A204.1 (cell line): ENCODE results near the gene FNDC1.

ENCODE experiments used
- FAIRE-seq: peaks from 2 replicates; lab custom pipeline; 2012; peaks lifted over from hg19 to GRCh38; lab: Jason Lieb, UNC

The FNDC1 gene

DNA sequence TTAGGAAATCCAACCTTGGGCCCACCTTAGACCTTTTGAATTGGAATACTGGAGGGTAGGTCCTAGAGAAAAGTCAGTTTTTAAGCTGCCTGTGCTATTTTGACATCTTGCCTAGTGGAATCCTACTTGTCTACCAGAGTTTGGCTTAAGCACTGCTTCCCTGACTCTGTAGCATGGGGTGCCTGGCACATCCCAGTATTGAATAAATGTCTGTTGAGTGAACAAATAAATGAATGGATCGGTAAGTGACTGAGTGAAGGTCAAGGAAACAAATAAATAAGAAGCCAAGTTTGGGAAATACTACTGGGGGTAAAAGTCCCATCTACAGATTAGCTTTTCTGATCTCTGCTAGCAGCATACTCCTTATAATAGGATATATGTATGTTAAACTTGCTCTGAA lies 140.5 kb downstream of the FNDC1 start:
- no peak for FAIRE-seq

GRCh38 chr6:159311618-159312017 lies 142.4 kb downstream of the FNDC1 start:
- FAIRE-seq = no peak

DNA sequence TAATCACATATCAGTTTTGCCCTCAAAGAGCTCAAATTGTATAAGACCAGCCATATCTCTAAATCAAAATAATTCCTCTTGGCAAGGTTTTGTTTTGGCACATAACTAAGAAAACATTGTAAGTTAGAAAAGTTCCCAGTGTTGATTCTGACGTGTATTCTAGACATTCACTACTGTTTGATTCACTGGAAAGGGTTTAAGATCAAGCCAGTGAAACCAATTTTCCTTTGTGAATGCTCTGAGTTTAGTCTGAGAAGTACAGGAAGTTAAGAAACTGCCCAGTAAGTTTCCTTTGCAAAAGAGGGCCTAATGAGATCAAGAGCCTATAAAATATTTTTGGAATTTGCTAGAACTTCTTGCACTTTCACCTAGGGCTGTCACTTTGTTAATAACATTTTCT lies 143.0 kb downstream of the FNDC1 start:
- no peak for FAIRE-seq

DNA sequence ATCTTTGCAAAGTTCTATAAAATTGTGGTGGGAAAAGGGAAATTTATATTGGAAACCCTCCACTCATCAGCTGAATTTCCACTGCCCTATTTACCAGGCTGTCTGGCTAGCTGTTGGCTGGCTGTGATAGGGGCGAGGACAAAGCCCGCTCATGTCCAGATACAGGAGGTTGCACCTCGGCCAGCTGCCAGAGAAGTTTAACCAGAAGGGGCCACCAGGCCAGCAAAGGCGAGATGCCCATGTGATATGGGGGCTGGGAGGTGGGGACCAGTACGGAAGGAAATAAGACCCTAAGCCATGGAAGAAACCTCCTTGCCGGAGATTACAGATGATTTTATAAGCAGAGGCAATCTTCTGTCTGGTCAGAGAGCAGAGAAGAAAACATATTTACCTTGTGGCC lies 143.8 kb downstream of the FNDC1 start:
- no peak for FAIRE-seq

- no peak for FAIRE-seq
Observed at GRCh38 chr6:159315562-159315961, 146.4 kb downstream of the FNDC1 start.

DNA sequence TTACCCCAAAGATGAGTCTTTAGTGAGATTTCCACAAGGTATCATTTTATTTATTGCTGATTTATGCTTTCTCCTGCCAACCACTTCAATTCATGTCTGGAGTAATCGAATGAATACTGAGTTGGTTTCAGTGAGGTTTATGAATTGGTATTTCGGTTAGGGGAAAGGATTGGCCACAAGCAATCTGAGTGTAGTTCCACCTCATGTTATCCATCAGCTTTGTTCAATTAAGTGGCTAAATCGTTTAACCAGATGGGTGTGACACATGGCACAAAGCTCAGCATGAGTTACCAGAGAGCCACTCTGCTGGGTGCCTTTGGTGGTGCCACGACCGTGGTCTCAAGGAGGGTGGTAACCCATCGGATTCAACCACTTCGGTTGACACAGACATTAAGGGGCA lies 148.2 kb downstream of the FNDC1 start:
- no peak for FAIRE-seq

GRCh38 chr6:159321267-159321666 lies 152.1 kb downstream of the FNDC1 start:
- no peak for FAIRE-seq
